GM19023 (cell line): Measurements from ENCODE around the gene COX6A1.

ENCODE experiments used
- ATAC-seq: cut with Tn5 transposase; IDR thresholded peaks from one replicate; pipeline ENCODE4 v1.9.1; 2021; ENCODE audit warnings: mild to moderate bottlenecking, moderate library complexity; ENCODE audit not compliant: unreplicated experiment

Gene COX6A1

DNA sequence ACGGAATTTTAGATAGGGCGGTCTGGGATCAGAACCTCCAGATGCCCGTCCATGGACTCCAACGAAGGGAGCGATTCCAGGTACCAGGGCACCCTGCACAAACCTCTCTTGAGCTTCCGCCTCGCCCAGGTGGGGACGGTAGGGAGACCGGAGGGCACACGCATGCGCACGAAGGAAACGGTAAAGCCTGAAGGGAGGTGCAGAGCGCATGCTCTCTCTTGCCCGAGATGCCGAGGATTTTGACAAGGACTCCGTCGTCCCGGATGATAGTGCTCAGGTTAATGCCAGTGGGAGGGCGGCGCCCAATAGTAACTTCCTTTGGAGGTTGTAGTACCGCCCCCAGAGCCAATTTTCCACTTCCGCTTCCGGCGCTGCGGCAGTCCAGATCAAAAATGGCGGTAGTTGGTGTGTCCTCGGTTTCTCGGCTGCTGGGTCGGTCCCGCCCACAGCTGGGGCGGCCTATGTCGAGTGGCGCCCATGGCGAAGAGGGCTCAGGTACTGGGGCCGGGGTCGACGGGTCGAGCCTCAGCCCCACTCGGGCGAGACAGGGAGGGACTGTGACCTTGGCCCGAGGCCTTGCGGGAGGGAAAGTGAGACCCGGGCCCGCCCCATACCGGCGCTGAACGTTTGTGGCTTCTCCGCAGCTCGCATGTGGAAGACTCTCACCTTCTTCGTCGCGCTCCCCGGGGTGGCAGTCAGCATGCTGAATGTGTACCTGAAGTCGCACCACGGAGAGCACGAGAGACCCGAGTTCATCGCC lies at the start of gene COX6A1:
TSS of gene COX6A1 (plus strand) at position 379 of the 760 bp plus-strand sequence. CDS start at position 393, 14 bp downstream.
- ATAC-seq = peak; percentile 96

DNA sequence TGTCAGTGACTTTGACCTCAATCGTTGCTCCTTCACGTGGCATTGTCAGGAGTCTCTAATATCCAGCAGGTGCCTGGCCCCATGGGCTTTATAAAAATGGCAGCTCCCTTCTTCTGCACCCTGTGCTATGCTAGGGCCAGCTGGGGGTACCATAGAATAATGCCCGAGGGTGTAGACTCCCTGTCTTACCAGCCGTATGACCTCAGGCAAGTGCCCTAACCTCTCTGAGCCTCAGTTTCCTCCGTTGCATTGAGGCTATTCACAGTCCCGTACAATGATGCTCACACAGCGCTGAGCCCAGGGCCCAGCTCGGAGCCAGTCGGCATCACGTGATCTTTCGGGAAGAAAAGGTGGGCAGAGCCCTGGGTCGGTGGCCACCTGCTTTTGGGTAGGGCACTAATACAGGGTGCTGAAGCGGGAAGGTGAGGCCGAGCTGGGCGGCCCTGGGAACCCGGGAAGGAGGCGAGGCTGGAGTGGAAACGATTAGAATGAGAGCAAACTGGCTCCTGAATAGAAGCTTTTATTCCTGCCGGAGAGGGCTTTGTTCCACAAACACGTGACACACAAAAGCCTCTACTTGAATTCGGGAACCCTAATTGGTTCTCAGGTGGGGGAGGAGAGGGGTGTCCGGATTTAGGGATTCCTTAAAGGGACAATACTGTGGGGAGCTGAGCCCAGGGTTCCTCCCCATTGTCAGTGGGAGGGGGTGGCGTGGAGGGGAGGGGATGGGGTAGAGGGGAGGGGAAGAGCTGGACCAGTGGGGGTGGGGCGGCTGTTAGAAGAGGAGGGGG lies 49.0 kb upstream of the COX6A1 start:
- ATAC-seq = no peak

- no peak for ATAC-seq
Measured at GRCh38 chr12:120390540-120391120, 47.3 kb upstream of the COX6A1 start.

DNA sequence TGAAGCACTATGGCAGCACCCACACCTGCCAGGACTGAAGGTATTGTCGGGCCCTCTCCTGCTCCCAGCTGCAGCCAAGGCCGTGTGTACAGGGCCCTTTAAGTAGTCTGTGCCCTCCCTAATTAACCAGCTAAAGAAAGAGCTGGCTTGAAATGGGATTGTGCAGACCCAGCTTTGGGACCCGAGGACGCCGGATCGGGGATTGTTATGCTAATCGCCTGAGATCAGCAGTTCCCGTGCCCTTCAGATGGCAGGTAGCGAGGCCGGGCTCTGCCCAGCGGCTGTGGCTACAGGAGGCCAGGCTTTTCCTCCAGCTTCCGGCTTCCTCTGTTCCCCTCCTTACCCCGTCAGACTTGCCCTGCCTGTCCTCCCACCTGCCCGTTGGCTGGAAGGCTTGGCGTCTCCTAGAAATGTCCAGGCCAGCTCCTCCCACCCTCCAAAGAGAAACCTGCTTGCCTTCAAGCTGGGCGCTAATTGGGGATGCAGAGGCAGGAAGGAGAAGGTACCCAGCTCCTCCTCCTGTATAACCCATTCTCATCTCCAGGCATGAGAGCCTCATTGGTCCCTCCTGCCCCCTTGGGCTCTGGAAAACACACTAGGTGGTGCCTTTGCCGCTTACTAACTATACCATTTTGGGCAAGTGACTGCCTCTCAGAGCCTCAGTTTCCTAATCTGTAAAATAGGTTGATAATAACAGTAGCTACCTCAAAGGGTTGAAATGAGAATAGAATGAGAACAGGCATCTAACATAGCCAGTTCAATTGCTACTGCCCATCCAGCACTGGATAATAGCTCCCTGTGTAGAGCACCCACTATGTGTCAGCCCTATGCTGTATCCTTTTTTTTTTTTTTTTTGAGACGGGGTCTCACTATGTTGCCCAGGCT lies 43.2 kb upstream of the COX6A1 start:
- no peak for ATAC-seq

- no peak for ATAC-seq
Measured at GRCh38 chr12:120397824-120398540, 39.9 kb upstream of the COX6A1 start.

DNA sequence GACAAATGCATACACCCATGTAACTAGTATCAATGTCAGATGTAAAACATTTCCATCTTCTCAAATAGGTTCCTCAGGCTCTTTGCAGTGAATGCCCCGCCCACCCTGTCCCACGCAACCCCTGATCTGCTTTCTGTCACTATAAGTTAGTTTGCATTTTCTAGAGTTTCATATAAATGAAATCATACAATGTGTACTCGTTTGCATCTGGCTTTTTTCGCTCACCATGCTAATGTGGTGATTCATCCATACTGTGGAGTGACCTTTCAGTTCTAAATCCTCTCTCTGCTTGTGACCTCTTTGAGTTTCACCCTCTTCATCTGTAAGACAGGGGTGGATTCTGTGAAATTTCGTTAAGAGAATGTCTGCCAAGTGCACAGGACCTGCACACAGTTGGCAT lies 38.4 kb upstream of the COX6A1 start:
- ATAC-seq = no peak

DNA sequence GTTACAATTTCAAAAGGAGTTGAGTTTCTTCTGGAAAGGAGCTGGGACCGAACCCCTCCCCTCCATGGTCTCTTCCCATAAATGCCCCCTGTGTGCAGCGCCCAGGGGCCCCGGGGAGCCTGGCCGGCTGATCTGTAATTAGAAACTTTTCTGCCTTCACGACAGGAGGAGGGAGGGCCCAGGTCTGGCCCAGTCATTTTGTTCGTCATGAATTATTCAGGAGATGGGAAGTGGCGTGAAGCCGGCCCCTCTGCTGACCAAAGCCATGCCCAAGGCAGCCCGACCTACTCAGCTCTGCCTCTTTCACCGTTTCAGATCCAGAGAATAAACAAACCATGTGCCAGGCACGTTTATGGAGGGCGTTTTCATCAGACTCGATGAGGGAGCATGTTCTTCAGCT lies 35.7 kb upstream of the COX6A1 start:
- ATAC-seq = no peak

DNA sequence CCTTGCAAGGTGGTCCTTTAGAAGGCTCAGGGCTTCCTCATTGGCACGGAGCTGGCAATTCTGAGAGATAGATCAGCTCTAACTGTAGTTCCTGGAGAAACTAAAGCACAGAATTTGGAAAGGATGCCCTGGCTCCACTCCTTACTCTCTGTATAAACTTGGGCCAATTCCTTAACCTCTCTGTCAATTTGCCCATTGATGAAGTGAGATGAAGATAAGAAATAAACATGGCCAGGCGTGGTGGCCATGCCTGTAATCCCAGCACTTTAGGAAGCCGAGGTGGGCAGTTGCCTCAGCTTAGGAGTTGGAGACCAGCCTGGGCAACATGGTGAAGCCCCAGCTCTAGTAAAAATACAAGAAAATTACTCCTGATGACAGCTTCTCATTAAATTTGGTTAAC lies 34.0 kb upstream of the COX6A1 start:
- ATAC-seq = no peak

DNA sequence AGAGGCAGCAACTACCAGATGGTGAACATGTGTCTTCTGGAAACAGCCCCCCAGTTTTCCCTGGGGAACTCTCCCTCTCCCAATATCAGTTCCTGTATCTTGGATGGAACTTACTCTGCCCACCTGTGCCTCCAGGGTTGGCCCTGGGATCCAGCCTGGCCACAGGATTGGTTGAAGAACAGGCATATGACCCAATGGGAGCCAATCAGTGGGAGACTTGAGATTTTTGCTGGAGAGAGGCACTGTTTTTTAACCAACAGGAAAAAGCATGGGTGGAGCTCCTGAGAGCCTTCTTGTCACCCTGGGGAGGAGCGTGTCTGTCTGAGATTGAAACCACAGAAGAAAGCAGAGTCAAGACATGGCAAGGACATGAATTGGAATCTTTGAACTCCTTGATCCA lies 33.6 kb upstream of the COX6A1 start:
- no peak for ATAC-seq

- no peak for ATAC-seq
Measured at GRCh38 chr12:120406069-120406468, 31.8 kb upstream of the COX6A1 start.

DNA sequence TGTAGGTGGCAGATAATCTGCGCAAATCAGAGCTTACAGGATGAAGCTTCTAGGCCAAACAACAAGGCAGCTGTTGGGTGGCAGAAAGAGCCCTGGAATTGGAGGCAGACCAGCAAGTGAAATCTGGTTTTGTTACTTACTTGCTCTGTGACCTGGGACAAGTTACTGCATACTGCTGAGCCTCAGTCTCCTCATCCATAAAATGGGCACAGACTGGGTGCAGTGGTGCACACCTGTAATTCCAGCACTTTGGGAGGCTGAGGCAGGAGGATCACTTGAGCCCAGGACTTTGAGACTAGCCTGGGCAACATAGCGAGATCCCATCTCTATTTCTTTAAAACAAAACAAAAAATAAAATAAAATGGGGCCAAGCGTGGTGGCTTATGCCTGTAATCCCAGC lies 31.4 kb upstream of the COX6A1 start:
- no peak for ATAC-seq

GRCh38 chr12:120408771-120409170 lies 29.1 kb upstream of the COX6A1 start:
- ATAC-seq = no peak

DNA sequence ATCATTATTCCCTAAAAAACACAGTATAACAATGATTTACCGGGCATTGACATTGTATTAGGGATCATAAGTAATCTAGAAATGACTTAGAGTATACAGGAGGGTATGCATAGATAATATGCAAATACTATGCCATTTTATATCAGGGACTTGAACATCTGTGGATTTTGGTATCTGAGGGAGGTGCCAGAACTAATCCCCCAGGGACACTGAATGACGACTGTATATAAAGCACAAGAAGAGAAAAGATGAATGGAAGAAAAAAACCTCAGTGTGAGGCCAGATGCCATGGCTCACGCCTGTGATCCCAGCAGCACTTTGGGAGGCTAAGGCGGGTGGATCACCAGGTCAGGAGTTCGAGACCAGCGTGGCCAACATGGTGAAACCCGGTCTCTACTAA lies 25.5 kb upstream of the COX6A1 start:
- no peak for ATAC-seq

DNA sequence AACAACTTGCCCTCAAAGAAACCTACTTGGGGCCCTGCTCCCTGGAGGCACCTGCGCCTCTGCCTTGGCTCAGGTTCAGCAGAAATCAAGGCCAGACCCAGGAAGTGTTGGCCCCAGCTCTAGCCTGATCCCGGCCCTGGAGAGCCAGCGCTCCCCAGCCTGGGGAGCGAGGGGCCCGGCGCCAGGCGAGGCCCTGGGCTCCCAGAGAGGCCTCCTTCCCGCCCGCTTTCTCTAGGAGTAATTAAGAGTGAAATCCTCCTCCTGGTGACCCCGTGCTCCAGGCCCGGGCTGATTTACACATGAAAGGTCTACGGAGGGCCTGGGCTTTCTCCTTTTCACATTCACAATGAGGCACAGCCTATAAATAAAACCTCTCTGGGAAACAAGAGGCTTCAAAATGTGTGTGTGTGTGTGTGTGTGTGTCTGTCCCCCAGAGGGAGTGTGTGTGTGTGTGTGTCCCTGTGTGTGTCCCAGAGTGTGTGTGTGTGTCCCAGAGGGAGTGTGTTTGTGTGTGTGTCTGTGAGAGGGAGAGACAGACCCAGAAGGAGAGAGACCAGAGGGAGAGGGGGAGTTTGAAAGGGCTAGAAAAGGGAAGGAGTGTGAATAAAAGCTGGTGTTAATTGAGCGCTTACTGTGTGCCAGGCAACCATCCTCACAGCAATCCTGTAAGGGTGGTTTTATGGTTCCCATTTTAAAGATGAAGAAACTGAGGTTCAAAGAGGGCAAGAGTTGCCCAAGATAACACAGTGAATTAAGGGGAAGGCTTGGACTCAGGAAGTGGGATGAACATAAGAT lies 23.8 kb upstream of the COX6A1 start:
- no peak for ATAC-seq

GRCh38 chr12:120416490-120417216 lies 21.3 kb upstream of the COX6A1 start:
- ATAC-seq = no peak

GRCh38 chr12:120417917-120418580 lies 19.9 kb upstream of the COX6A1 start:
- ATAC-seq = no peak

- no peak for ATAC-seq
Measured at GRCh38 chr12:120421701-120422100, 16.2 kb upstream of the COX6A1 start.

DNA sequence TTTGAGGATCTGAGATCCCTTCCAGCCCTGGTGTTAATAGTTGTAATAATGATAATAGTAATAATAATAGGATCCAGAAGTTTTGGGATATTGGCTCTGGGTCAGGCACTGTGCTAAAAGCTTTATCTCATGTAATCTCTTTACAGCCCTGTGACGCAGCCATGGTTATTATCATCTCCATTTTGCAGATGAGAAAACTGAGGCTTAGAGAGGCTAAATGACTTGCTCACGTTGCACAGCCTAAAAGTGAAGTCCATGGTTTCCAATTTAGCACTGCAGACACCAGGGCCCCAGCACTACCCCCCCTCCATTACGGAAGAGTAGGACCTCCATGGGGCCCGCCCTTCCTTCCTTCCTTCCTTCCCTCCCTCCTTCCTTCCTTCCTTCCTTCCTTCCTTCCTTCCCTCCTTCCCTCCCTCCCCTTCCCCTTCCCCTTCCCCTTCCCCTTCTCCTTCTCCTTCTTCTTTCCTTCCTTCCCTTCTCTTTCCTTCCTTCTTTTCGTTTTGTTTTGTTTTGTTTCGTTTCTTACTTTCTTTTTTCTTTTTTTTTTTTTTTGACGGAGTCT lies 14.9 kb upstream of the COX6A1 start:
- ATAC-seq = no peak
